Raji (cell line): Measurements from ENCODE around the gene RNF26.

Source experiments
- POLR2A ChIP-seq: IDR thresholded peaks from 2 replicates; pipeline ENCODE4 v1.6.1; 2011; ENCODE audit warnings: low read depth, low read length, control low read depth; ENCODE audit not compliant: insufficient read depth

RNF26 gene

DNA sequence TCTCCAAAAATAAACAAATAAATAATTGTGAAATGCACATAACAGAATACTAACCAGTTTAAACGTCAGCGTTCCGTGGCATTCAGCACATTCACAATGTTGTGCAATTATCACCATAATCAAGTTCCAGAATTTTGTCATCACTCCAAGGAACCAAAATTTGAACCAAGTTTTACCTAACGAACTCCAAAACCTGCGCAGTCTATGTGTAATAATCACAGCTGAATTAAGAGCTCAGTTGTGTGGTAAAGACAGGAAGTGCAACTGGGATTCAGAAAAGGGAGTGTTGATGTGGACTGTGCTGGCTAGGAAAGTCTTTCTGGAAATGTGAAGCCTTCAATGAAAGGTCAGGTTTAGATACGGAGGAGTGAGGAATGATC lies 12.0 kb upstream of the RNF26 start:
- TF ChIP-seq POLR2A: no peak

DNA sequence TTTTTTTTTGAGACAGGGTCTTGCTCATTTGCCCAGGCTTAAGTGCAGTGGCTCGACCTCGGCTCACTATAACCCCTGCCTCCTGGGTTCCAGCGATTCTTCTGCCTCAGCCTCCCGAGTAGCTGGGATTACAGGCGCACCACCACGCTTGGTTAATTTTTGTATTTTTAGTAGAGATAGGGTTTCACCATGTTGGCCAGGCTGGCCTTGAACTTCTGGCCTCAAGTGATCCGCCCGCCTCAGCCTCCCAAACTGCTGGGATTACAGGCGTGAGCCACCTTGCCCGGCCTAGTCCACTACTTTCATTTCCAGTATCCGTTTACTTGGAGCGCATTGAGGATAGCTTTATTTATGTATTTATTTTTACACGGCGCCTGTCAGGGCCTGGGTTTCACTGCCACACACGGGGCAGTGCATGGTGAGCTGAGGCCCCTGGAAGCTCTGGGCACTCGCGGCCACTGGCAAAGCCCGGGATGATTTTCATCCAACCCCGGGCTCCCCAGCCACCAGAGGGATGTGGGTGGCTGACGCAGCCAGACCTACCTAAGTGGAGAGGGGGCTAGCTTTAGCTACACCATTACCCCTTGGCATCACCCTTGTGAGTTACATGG lies 11.3 kb upstream of the RNF26 start:
- TF ChIP-seq POLR2A: no peak

DNA sequence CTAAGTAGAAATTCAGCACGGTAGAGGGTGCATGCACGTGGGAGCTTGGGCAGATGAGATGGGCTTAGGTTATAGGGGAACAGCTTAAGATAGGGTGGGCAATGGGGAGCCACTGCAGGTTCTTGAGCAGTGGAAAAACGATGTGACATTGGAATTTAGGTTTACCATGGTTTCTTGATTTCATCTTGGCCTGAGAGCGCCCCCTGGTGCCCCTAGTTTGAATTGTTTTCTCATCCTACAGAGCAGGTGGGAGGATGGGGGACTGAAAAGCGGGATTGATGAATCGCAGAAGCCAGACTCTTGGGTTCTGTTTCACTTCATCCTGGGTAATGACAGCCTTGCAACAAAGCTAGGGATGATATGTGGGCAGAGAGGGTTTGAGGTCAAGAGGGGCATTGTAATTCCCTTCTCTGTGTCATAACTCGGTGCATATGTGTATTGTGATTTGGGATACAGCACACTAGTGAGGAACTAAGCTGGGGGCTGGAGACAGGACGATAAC lies 10.7 kb upstream of the RNF26 start:
- no peak for TF ChIP-seq POLR2A

DNA sequence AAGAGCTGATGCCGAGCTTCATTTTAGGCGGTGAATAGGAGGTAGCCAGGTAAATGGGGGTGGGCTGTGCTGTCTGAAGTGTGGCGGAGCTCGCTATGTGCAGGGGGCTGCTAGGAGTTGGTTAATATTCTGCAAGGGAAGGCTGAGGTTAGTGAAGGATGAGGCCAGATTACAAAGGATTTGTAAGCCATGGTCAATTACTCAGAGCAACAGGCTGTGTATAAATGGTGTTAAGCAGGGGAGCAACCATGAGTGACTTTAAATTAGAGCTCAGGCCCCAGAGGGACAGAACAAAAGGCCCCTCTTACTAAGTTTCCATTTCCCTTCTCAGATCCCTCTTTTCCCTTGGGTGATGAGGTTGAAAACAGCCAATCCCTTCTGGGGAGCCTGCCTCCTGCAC lies 10.1 kb upstream of the RNF26 start:
- TF ChIP-seq POLR2A: no peak

DNA sequence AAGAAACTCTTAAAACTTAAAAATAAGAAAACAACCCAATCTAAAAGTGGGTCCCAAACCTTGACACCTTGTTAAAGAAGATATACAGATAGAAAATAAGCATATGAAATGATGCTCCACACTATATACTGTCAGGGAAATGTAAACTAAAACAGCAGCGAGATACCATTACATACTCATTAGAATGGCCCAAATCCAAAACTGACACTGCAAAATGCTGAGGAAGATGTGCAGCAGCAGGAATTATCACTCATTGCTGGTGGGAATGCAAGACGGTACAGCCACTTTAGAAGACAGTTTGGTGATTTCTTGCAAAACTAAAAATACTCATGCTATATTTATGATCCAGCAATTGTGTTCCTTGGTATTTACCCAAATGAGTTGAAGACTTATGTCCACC lies 5.0 kb upstream of the RNF26 start:
- no peak for TF ChIP-seq POLR2A

DNA sequence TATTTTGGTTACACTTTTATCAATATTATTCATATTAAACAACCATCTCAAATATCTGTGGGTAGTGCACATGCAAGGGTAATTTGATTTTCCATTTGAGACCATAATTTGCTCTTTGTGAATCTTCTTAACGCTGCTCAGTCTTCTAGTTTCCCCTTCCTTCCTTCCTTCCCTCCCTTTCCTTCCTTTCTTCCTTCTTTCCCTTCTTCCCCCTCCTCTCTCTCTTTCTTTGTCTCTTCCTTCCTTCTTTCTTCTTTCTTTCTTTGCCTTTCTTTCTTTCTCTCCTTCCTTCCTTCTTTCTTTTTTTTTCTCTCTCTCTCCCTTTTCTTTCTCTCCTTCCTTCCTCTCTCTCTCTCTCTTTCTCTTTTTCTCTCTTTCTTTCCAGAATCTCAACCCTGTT lies 4.1 kb upstream of the RNF26 start:
- TF ChIP-seq POLR2A: no peak

DNA sequence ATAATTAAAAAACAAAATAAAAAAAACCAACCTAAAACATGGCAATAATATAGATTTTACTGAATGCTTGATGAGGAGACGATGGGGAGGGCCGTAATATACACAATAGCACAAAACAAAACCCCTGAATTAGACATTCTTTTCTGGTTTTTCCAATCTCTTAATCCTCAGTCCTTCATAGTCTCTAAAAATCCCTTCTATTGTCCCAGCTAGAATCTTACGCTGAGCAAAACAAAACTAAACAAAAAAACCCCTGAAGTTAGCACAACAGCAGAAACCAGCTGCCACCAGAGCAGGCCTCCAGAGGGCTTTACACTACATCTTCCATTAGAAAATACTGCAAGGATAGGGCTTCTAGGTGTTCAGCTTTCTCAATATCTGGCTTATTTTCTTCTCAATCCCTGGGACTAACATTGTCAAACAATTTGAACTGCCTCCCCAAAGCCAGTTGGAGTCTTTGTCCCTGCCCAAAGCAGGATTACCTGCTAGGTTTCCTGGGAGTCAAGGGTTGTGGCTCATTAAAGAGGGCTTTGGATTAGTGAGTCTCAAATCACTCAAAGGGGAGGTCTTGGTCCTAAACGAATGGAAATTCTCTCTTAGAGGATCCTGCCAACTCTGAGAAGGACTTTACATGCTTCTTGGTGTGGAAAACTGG lies 2.1 kb upstream of the RNF26 start:
- no peak for TF ChIP-seq POLR2A

DNA sequence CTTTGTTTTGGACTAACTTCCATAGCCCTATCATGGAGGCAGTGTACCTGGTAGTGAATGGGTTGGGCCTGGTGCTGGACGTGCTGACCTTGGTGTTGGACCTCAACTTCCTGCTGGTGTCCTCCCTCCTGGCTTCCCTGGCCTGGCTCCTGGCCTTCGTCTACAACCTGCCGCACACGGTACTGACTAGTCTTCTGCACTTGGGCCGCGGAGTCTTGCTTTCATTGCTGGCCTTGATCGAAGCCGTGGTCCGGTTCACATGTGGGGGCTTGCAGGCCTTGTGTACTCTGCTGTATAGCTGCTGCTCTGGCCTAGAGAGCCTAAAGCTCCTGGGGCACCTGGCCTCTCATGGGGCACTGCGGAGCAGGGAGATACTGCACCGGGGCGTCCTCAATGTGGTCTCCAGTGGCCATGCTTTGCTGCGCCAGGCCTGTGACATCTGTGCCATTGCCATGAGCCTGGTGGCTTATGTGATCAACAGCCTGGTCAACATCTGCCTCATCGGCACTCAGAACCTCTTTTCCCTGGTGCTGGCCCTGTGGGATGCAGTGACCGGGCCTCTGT lies 846 bp downstream of the RNF26 start:
- 0 out of 2 replicates have a peak, but pooled peaks have one; percentile 16 for TF ChIP-seq POLR2A

DNA sequence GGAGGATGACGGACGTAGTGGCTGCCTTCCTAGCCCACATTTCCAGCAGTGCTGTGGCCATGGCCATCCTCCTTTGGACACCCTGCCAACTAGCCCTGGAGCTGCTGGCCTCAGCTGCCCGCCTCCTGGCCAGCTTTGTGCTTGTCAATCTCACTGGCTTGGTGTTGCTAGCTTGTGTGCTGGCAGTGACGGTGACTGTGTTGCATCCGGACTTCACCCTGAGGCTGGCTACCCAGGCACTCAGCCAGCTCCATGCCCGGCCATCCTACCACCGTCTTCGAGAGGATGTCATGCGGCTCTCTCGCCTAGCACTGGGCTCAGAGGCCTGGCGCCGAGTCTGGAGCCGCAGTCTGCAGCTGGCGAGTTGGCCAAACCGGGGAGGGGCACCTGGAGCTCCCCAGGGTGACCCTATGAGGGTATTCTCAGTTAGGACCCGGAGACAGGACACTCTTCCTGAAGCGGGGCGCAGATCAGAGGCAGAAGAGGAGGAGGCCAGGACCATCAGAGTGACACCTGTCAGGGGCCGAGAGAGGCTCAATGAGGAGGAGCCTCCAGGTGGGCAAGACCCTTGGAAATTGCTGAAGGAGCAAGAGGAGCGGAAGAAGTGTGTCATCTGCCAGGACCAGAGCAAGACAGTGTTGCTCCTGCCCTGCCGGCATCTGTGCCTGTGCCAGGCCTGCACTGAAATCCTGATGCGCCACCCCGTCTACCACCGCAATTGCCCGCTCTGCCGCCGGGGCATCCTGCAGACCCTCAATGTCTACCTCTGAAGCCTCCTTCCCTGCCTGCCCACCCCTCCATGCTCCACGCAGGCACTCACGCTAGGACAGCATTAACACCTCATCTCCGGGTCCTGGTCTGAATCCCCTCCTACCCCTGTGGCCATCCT lies 1.6 kb downstream of the RNF26 start:
- TF ChIP-seq POLR2A: 0 out of 2 replicates have a peak, but pooled peaks have one; percentile 1

DNA sequence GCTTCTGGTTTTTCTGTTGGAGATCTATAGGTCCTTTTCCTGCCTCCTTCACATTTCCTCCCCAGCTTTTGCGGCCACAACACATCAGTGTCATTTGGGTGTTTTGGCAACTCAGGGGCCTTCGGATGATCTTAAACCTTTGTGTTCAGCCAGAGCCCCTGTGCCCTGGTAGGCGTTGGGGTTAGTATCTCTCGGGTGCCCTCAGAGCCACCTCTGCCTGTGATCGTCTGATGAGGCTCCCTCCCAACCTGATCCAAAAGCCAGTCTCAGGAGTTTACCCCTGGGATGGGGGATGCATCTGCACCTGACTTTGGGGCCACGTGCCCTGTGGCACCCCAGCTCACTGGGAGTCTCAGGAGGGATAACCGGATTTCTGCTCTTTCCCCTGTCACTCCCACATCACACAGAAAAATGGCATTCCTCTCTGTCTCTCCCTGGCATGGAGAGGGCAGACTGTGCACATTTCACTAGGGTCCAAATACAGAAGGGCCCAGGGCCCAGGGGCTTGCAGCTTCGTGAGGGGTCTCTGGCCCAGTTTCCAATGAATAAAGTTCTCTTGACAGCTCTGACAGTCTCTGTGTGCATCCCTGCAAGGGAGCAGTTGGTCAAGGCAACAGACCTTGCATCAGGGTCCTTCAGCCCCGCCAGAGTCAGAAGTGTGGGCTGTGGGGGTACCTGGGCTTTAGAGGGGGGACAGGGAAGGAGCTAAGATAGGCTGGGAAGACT lies 2.6 kb downstream of the RNF26 start:
- TF ChIP-seq POLR2A: no peak

DNA sequence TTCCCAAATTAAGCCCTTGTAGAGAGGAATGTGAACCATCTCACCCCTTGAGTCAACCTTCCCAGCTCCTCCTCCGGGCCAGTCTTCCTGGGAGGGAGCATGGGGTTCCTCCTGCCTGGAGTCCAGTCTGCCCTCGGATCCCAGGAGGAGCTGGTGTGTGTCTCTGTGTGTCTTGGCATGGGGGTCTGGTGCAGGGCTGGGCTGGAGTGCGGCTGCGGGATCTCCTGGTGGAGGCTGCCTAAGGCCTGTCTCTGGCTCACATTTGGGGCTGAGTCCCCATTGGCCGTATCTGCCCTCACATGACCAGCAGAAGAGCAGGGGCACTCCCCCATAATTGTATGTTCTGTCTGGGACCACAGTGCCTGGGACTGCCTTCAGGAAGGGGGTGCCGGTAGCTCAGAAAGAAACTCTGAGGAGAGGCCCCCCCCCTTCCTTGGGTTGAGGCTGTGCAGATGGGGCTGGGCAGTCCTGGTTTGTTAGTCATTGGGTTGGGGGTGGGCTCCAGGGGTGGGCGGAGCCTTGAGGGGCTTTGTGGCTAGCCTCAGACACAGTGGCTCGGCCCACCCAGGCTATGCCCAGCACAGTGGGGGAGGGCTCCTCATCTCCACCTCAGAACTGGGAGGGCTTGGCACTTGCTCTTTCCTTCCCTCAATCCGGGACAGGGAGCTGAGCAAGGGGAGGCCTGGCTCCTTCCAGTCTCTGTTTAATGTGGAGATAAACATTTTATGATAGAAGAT lies 3.4 kb downstream of the RNF26 start:
- TF ChIP-seq POLR2A: 0 out of 2 replicates have a peak, but pooled peaks have one; percentile 22

DNA sequence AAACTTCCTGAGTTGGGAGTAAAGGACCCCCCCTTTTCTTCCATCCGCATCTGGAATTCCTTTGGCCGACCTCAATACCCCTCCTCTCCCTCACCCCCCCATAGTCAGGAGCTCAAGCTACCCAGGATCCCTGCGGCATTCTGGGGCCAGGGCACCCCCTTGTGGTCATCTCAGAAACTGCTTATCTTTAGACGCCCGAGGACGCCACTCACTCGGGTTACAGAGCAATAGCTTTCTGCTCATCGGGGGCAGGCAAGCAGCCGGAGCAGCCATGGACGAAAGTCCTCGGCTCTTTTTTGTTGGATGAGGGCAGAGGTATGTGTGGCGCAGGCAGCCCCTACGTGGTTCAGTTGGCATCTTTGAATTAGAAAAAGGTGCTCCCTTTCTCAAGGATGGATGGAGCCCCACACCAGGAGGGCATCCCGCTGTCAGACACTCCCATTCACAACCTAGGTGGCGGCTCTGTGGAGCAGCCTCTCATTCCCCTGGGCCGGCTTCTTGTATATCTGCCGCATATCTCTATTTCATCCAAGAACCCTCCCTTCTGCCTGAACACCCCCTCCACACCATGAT lies 4.1 kb downstream of the RNF26 start:
- TF ChIP-seq POLR2A: no peak

DNA sequence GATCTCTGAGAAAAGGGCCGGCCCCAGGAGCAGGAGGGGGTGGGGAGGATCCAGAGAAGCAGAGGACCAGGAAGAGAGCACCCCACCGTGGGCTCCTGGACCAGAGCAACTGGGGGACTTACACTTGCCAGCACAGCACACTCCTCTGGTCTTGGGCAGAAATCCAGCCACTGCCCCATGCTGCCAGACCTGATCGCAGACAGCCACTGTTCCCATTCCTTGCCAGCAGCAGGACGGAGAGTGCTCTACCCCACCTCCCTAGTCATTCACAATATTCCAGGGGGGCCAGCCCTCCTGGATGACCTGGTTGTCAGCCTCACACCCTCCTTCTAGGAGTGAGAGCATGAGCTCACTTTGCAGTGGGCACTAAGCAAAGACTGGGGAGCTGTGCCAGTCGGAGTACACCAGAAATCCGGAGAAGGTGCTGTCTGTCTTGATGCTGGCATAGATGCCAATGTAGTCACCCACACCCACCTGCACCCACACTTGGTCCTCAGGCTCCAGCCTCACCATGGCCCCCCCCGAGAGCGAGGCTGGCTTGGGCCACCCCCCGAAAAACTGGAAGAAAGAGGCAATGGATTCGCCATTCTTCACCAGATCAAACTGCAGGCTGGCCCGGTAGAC lies 4.8 kb downstream of the RNF26 start:
- no peak for TF ChIP-seq POLR2A

DNA sequence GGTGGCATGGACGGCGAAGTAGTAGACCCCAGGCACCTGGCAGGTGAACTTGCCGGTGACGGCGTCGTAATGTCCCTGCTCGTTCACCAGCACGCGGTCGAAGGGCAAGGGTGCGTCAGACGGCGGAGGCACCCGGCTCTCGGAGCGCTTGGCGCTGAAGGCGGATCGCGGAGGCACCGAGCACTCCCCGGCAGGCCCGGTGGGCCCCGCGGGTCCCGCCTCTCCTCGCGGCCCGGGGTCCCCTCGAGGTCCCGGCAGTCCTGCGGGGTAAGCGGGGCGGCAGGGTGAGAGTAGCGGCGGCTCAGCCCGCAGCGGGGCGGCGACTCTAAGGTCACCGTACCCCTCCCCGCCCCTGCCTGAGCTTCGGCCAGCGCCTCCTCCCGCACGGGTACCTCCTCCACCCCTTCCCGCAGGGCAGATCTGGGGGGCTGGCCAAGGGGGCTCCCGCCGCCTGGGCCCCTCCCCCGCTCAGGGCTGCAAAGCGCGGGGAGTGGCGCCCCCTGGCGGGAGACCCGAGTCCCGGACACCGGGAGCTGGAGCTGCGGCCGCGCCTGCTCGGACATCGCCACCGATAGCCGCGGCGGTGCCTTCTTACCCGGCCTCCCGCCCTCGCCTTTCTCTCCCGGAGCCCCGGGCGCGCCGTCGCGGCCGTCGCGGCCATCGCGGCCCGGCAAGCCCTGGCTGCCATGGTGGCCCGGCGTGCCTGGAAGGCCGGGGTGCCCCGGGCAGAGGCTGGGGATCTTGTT lies 5.4 kb downstream of the RNF26 start:
- TF ChIP-seq POLR2A: no peak
